ENCODE results near the gene WWTR1. TPM values are rescaled to one million over a fixed set of nuclear protein-coding genes. Genes with fewer than 3 reads are reported as not detected.
A peak's percentile ranks its signal among the peaks of the same experiment; 100 is the strongest.

The WWTR1 gene
- total RNA-seq, 1 donor from 2014 or later = 142 TPM

- DNase-seq (ENCODE audit: low read depth in 2 of 2) = peak in 1 of 2 donors; percentile 37
Observed at GRCh38 chr3:149473357-149474249, 184.2 kb downstream of the WWTR1 start.

GRCh38 chr3:149472030-149472797 lies 185.6 kb downstream of the WWTR1 start:
- DNase-seq (ENCODE audit: low read depth in 2 of 2) = peak in 1 of 2 donors; percentile 31

GRCh38 chr3:149470381-149470780 lies 187.4 kb downstream of the WWTR1 start:
- DNase-seq (ENCODE audit: low read depth in 2 of 2) = peak in 1 of 2 donors; percentile 9

GRCh38 chr3:149468504-149469212 lies 189.2 kb downstream of the WWTR1 start:
- peak in 1 of 2 donors; percentile 20 for DNase-seq (ENCODE audit: low read depth in 2 of 2)

Other genes starting within 250 kb of the WWTR1 start
- gene TM4SF4, start 183.3 kb downstream of the WWTR1 start, total RNA-seq = 0.22 TPM in 1 of 2 replicates, not detected in the other
- 19.2 and 22.8 TPM in 2 replicates for gene COMMD2, start 94.5 kb upstream of the WWTR1 start, total RNA-seq
- gene ANKUB1, start 134.5 kb upstream of the WWTR1 start, total RNA-seq = not detected in 2 replicates
- gene RNF13, start 155.2 kb upstream of the WWTR1 start, total RNA-seq = 51.0 and 88.3 TPM in 2 replicates

Data from lung microvascular endothelial cell (primary cell).